T-helper 9 cell (primary cell): Measurements from ENCODE around the gene VOPP1.

Experiments used
- DNase-seq: peaks from one replicate; pipeline ENCODE4 v3.0.0-alpha.2; 2020

The VOPP1 gene

DNA sequence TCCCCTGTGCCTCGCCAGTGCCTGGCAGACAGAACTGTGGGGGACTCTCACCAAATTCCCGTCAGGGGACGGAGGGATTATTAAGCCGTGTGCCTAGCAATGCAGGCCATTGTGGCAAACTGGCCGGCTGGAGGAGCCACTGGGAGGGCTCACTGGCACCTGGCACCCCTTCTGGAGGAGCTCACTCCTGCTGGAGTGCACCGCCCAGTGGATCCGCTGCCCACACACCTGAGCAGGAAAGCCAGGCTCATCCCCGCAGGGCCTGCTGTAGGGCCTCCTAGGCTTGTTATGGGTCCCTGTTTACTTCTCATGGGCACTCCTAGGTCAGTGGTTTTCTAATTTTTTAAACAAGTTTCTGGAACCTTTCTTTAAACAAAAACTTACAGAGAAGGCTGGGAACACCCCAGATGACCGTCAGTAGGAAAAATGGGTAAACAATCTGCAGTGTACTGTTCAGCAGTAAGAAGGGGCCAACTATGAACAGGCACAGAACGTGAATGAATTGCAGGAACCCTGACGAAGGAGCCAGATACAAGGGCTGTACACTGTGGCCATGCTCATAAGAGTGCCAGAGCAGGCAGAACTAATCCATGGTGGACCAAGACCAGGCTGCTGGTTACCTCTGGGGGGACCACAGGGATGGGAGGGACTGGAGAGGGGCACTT, 142.3 kb downstream of the VOPP1 start:
- no peak for DNase-seq

DNA sequence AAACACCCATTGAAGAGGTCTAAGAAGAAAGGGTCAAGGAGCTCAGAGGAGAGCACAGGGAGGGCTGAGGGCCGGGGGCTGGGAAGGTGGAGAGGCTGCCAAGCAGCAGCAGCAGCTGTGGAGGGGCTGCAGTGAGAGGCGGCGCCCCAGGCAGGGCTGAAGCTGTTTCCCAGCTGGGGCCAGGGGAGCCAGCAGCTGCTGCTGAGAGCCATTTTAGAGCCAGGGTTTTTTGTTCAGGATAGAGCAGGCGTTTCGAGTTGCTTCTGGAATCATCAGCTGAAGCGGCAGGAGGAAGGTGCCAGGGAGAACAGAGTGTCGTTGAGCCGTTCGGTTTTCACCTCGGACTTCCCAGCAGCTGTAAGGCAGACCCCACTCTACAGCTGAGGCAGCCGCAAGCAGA, 144.5 kb downstream of the VOPP1 start:
- DNase-seq: no peak

DNA sequence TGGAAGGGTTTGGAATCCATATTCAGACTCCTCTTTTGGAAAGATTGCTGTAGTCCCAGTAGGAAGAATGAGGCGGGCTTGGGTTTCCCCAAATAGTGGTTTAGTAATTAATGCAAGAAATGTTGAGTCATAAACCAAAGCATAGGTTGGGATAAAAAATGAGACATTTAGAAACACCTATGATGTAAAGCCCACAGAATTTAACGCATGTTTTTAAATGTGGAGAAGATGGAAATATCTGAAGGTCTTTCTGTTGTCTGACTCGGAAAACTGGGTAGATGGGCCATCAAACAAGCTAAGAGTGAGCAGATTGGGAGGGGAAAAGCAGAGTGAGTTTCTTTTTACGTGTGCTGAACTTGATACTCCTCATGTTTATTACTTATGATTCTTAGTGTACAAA, 145.0 kb downstream of the VOPP1 start:
- DNase-seq: no peak

DNA sequence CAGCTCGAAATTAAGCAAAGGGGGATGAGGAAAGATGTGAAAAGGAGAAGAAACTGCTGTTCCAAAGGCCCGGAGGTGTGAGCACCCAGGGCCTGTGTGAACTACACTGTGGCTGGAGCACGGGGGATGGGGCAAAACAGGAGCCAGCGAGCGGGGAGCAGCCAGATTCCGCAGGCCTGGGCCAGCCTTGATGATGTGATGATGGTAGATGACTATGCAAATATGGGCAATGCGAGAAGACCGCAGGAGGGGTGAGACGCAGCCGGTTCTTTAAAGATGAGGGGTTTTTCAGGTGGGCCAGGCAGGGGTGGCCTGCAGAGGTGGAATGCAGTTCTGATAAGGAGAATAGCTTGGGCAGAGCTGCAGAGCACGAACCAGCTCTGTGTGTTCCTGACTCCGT, 145.6 kb downstream of the VOPP1 start:
- DNase-seq: no peak

DNA sequence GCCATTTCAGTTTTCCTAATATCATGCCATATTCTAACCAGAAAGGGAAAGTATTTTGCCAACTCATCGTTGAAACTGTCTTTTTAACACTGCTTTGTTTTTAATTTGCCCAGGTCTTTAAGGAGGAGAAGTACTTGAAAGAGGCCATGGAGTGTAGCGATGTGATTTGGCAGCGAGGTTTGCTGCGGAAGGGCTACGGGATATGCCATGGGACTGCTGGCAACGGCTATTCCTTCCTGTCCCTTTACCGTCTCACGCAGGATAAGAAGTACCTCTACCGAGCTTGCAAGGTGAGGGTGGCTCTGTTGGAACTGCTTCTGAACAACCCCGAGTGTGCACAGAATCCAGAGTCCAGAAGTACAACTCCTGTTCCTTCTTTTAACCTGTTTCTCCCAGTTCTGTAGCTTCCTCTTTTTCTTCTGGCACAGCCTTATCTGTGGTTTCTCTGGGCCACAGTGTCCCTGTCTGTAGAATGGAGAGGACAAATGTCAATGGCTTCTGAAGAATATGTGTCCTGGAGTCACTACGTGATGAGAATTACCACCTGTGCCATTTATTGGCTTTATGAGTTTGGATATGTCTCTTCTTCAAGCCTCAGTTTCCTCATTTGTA, 147.1 kb downstream of the VOPP1 start:
- DNase-seq: no peak

DNA sequence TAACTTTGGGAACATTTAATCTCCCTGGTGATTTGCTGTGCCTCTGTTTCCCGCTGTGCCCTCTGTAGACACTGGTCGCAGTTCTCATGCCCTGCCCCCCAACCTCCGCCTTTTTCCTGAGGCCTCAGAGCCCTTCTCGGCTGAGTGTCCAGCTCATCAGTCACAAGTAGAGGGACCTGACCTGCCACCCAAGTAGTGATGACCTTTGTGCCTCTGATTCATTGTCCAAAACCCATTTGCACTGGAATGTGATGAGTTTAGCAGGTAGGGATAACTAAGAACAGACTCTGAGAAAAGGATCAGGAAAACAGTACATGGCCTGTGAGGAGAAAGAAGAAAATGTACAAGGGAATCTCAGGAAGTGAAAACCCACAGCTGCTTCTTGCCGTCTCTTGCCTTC, 148.4 kb downstream of the VOPP1 start:
- no peak for DNase-seq

DNA sequence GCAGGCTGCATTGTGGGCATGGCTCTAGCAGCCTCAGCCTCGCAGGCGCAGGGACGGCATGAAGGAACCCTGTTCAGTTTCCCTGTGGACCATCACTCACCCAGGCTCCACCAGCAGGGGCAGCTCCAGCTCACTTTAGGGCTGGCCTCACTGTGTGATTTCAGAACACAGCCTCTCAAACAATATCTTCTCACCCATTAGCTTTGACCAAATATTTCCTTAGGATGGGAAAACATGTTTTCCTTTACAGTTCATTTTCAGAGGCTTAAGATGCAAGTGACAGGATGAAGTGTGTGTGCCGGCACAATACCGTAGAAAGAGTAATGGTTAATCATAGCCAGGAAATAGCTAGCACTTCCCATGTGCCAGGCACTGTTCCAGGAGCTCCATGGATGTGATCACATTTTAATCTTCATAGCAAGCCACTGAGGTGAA, 149.0 kb downstream of the VOPP1 start:
- DNase-seq: no peak
